ENCODE measurements around the gene ZDHHC14. TPM values are rescaled to one million over a fixed set of nuclear protein-coding genes. Genes with fewer than 3 reads are reported as not detected.

Gene ZDHHC14
- total RNA-seq, 1 donor from 2014 or later, result 5.1 TPM

GRCh38 chr6:157679605-157680580 lies 298.9 kb downstream of the ZDHHC14 start:
- Mint-ChIP-seq H3K4me1 (ENCODE audit: low read depth, unreplicated experiment) (peaks cover 2% of the 10 kb centered on the region), H3K27me3 (ENCODE audit: unreplicated experiment) (no peaks in the 10 kb centered on the region), H3K36me3 (ENCODE audit: unreplicated experiment) (peaks cover 6% of the 10 kb centered on the region), H3K27ac (ENCODE audit: unreplicated experiment) (no peak overlapping the region), H3K4me3 (ENCODE audit: unreplicated experiment) (no peak overlapping the region), H3K9me3 (ENCODE audit: unreplicated experiment) (no peaks in the 10 kb centered on the region)
- no peak for TF ChIP-seq CTCF (IDR thresholded peaks at IDR 0.05; ENCODE audit: partially characterized antibody, unreplicated experiment)
- DNase-seq, result no peak

DNA sequence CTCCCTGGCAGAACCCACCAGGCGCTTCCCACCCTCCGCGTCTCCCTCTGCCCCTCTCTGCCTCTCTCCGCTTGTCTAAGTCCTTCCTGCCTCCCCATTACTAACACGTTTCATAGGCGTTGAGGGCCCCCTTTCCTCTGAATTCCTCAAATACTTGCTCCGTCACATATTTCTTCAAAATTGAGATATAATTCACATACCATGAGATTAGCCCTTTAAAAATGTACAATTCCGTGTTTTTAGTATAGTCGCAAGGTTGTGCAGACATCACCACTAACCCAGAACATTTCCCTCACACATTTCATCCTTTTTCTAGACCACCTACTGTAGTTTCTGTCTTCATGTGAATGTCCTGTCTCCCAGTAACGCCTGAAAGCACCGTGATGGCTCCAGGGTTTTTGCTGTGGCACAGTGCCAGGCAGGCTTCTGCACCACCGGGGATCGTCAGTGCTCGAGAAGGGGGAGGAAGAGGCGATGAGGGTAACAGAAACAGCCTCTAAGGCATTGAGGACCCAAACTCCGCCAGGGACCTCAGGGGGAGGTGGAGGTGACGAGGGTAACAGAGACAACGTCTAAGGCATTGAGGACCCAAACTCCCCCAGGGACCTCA lies 300.2 kb downstream of the ZDHHC14 start:
- no peak overlapping the region for H3K27ac Mint-ChIP-seq (ENCODE audit: unreplicated experiment)
- no peak for TF ChIP-seq CTCF (IDR thresholded peaks at IDR 0.05; ENCODE audit: partially characterized antibody, unreplicated experiment)
- H3K36me3 Mint-ChIP-seq (ENCODE audit: unreplicated experiment), result peaks cover 6% of the 10 kb centered on the region
- no peak overlapping the region for H3K4me3 Mint-ChIP-seq (ENCODE audit: unreplicated experiment)
- H3K27me3 Mint-ChIP-seq (ENCODE audit: unreplicated experiment), result no peaks in the 10 kb centered on the region
- DNase-seq, result no peak
- H3K4me1 Mint-ChIP-seq (ENCODE audit: low read depth, unreplicated experiment), result peaks cover 5% of the 10 kb centered on the region
- H3K9me3 Mint-ChIP-seq (ENCODE audit: unreplicated experiment), result no peaks in the 10 kb centered on the region

- H3K27me3 Mint-ChIP-seq (ENCODE audit: unreplicated experiment), result no peaks in the 10 kb centered on the region
- no peak overlapping the region for H3K4me3 Mint-ChIP-seq (ENCODE audit: unreplicated experiment)
- TF ChIP-seq CTCF (IDR thresholded peaks at IDR 0.05; ENCODE audit: partially characterized antibody, unreplicated experiment), result no peak
- peaks cover under 1% of the 10 kb centered on the region for H3K9me3 Mint-ChIP-seq (ENCODE audit: unreplicated experiment)
- no peak for DNase-seq
- H3K27ac Mint-ChIP-seq (ENCODE audit: unreplicated experiment), result no peak overlapping the region
- H3K4me1 Mint-ChIP-seq (ENCODE audit: low read depth, unreplicated experiment), result peaks cover 8% of the 10 kb centered on the region
- H3K36me3 Mint-ChIP-seq (ENCODE audit: unreplicated experiment), result no peaks in the 10 kb centered on the region
Measured at GRCh38 chr6:157682856-157683481, 302.0 kb downstream of the ZDHHC14 start.

DNA sequence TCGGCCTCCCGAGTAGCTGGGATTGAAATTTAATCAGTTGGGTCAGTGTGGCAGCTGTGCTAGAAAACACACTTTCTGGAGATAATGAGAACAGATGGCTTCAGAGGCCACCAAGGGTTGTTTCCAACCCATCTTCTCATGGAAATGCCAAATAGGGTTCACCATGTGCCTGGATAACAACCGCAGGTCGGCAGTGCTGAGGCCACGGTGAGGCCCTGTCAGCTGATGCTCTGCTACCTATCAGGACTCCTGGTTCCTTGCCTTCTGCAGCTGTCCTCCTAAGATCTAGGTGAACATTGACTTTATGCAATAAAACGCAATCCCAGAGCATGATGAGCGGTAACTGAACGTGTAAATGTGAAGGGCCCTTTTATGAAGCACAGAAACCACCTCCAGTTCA lies 302.7 kb downstream of the ZDHHC14 start:
- no peak for TF ChIP-seq CTCF (IDR thresholded peaks at IDR 0.05; ENCODE audit: partially characterized antibody, unreplicated experiment)
- Mint-ChIP-seq H3K36me3 (ENCODE audit: unreplicated experiment) (no peaks in the 10 kb centered on the region), H3K9me3 (ENCODE audit: unreplicated experiment) (peaks cover 3% of the 10 kb centered on the region), H3K4me1 (ENCODE audit: low read depth, unreplicated experiment) (peaks cover 10% of the 10 kb centered on the region), H3K4me3 (ENCODE audit: unreplicated experiment) (no peak overlapping the region), H3K27me3 (ENCODE audit: unreplicated experiment) (no peaks in the 10 kb centered on the region), H3K27ac (ENCODE audit: unreplicated experiment) (peak overlapping the region; percentile 8)
- DNase-seq, result no peak

All from glutamatergic neuron (in vitro differentiated cells).